HL-60 (cell line): Measurements from ENCODE around the gene USH2A.

Source experiments
- DNase-seq, 2 experiments: peaks; one replicate each; pipeline ENCODE4 v3.0.0-alpha.2; 2010 to 2020; ENCODE audit warnings: low read depth in 1 of 2, low spot score in 1 of 2
- H3K27ac ChIP-seq: fragments of 250-450 bp; sonication (Bioruptor Pico); replicated peaks from 2 replicates; pipeline ENCODE4 v1.5.1; 2020; ENCODE audit warnings: mild to moderate bottlenecking, moderate library complexity
- H3K27me3 ChIP-seq: fragments of 250-450 bp; sonication (Bioruptor Pico); 2 replicates; pipeline ENCODE4 v1.5.1; 2021; ENCODE audit warnings: mild to moderate bottlenecking, moderate library complexity; ENCODE audit not compliant: insufficient read depth, poor library complexity, severe bottlenecking
- H3K4me3 ChIP-seq: replicated peaks from 2 replicates; pipeline ENCODE4 v1.5.1; 2011; ENCODE audit warnings: mild to moderate bottlenecking, control low read depth, low read length; ENCODE audit not compliant: insufficient read depth
- GABPA ChIP-seq: IDR thresholded peaks from 2 replicates; pipeline ENCODE4 v1.6.1; 2012; ENCODE audit warnings: low read depth
- POLR2AphosphoS5 ChIP-seq: IDR thresholded peaks from 2 replicates; pipeline ENCODE4 v1.6.1; 2012; ENCODE audit warnings: low read depth
- SPI1 ChIP-seq: IDR thresholded peaks from 2 replicates; pipeline ENCODE4 v1.6.1; 2012; ENCODE audit warnings: low read depth, mild to moderate bottlenecking, borderline replicate concordance
- TF ChIP-seq, protein P1 (sequence below): IDR thresholded peaks from 2 replicates; pipeline ENCODE4 v1.6.1; 2012; ENCODE audit warnings: low read depth; ENCODE audit not compliant: insufficient replicate concordance
- TF ChIP-seq, protein P2 (sequence below): IDR thresholded peaks from one replicate; pipeline ENCODE4 v1.5.1; 2011; ENCODE audit warnings: low read length, control low read depth, inconsistent platforms; ENCODE audit not compliant: insufficient read depth

Gene USH2A

DNA sequence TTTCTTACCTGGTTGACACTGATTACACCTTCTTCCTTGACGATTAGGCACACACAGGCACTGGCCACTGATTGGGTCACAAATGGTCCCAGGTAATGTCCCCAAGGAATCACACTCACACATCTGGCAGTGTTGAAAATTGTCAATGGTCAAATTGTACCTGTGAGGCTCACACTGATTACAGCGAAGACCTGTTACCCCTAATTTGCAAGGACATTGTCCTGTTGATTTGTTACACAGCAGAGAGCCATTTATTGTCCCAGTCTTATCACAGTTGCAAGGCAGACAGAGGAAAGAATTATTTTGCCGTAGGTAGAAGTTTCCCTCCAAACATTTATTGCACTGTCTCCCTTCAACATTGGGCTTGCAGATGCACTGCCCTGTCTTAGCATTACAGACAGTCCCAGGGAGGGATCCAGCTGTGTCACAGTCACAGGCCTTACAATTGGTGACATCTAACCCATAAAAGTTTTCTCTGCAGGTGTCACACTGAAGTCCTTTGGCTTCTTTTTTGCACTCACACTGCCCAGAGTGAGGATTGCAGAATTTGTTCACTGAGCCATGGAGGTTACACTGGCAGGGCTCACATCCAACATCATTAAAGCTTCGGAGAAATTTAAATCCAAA, 176.6 kb downstream of the USH2A start:
- H3K27me3 ChIP-seq, result no peaks in the 10 kb centered on the region
- H3K27ac ChIP-seq, result no peak overlapping the region
- no peak overlapping the region for H3K4me3 ChIP-seq
- TF ChIP-seq, protein P1, sequence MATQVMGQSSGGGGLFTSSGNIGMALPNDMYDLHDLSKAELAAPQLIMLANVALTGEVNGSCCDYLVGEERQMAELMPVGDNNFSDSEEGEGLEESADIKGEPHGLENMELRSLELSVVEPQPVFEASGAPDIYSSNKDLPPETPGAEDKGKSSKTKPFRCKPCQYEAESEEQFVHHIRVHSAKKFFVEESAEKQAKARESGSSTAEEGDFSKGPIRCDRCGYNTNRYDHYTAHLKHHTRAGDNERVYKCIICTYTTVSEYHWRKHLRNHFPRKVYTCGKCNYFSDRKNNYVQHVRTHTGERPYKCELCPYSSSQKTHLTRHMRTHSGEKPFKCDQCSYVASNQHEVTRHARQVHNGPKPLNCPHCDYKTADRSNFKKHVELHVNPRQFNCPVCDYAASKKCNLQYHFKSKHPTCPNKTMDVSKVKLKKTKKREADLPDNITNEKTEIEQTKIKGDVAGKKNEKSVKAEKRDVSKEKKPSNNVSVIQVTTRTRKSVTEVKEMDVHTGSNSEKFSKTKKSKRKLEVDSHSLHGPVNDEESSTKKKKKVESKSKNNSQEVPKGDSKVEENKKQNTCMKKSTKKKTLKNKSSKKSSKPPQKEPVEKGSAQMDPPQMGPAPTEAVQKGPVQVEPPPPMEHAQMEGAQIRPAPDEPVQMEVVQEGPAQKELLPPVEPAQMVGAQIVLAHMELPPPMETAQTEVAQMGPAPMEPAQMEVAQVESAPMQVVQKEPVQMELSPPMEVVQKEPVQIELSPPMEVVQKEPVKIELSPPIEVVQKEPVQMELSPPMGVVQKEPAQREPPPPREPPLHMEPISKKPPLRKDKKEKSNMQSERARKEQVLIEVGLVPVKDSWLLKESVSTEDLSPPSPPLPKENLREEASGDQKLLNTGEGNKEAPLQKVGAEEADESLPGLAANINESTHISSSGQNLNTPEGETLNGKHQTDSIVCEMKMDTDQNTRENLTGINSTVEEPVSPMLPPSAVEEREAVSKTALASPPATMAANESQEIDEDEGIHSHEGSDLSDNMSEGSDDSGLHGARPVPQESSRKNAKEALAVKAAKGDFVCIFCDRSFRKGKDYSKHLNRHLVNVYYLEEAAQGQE, result no peak
- no peak for TF ChIP-seq GABPA
- TF ChIP-seq SPI1, result no peak
- no peak for TF ChIP-seq POLR2AphosphoS5
- TF ChIP-seq, protein P2, sequence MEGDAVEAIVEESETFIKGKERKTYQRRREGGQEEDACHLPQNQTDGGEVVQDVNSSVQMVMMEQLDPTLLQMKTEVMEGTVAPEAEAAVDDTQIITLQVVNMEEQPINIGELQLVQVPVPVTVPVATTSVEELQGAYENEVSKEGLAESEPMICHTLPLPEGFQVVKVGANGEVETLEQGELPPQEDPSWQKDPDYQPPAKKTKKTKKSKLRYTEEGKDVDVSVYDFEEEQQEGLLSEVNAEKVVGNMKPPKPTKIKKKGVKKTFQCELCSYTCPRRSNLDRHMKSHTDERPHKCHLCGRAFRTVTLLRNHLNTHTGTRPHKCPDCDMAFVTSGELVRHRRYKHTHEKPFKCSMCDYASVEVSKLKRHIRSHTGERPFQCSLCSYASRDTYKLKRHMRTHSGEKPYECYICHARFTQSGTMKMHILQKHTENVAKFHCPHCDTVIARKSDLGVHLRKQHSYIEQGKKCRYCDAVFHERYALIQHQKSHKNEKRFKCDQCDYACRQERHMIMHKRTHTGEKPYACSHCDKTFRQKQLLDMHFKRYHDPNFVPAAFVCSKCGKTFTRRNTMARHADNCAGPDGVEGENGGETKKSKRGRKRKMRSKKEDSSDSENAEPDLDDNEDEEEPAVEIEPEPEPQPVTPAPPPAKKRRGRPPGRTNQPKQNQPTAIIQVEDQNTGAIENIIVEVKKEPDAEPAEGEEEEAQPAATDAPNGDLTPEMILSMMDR, result no peak
- no peak for DNase-seq

DNA sequence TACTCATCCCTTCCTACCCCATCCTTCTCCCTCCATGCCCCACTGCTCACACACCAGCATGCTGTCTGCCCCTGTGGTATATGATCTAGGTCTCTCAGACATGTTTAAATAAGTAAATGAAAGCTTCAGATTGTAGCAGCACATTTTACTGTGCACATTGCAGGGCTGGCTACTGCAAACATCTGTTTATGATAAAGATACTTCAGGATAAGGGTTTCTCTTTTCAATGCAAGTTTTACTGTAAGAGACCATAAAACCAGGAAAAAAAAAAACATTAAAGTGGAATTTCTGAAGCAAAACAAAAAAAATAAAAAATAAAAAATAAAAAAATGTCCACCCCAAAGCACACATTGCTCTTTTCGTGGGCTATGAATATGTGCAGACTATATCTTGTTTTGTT, 184.4 kb downstream of the USH2A start:
- no peak for TF ChIP-seq SPI1
- H3K27ac ChIP-seq, result no peak overlapping the region

DNA sequence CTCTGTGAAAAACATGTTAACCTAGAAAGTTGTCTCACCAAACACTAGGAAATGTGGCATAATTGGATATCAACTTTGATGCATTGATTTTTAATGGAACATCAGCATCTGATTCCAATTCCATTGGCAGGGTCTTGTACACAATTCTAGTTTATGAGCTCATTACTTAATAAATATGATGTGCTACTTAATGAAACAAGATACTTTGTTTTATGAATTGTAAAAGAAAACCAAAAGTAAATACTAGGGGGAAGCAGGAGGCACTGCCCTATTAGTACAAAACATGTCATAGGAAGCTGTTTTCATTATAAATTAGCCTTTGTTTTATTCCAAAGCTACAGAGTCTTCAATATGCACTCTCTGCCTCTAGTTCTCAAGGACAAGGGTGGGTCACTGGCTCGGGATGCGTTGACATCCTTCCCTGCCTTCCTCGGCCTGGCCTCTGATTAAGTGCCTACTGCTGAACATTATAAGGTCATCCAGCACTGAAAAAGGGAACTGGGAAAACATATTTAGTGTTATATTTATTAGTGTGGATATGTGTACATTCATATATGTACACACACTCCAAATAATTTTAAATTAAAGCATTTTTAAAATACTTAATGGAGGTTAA, 185.2 kb downstream of the USH2A start:
- DNase-seq, result no peak
- H3K4me3 ChIP-seq, result no peak overlapping the region
- no peaks in the 10 kb centered on the region for H3K27me3 ChIP-seq
- TF ChIP-seq, protein P2, result no peak
- TF ChIP-seq GABPA, result no peak
- TF ChIP-seq, protein P1, result no peak
- TF ChIP-seq POLR2AphosphoS5, result no peak
- no peak for TF ChIP-seq SPI1
- no peak overlapping the region for H3K27ac ChIP-seq

More for the DNA sequence above, 184.4 kb downstream of the USH2A start:
- Histone ChIP-seq H3K27me3 (no peaks in the 10 kb centered on the region), H3K4me3 (no peak overlapping the region)
- DNase-seq, result no peak

DNA sequence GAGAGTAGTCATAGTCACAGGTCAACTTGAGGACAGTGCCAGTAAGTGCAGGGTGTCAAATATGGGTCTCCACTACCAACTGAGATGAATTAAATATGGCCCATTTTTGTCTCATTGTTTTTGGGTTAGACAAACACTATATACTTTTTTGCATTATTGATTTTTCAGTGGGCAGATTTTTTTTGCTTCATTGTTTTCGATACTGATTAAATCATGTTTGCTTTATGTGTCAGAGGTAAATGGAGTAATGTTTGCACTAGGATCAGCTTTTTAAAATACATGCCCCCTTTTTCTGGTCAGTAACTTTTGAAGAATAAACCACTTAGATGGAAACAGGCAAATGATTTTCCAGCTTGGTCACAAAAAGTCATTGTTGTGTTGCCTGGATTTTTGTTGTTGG, 199.0 kb downstream of the USH2A start:
- Histone ChIP-seq H3K27ac (no peak overlapping the region), H3K4me3 (no peak overlapping the region), H3K27me3 (no peaks in the 10 kb centered on the region)
- TF ChIP-seq SPI1 (no peak), POLR2AphosphoS5 (no peak), GABPA (no peak)
- TF ChIP-seq, protein P2, result no peak
- TF ChIP-seq, protein P1, result no peak
- DNase-seq, result no peak
